NCI-H748 (cell line): Measurements from ENCODE around the gene SCN1A.
A peak's percentile ranks its signal among the peaks of the same experiment; 100 is the strongest.
"Not testable (repeated sequence)": the region's sequence is repeated elsewhere in the genome, so short reads cannot be mapped to it uniquely, and the experiment has no call there.

ENCODE experiments used
- DNase-seq: peaks from one replicate; lab custom pipeline; 2025; ENCODE audit not compliant: unreplicated experiment; lab: John Stamatoyannopoulos, UW

SCN1A gene

GRCh38 chr2:165989851-165990250 is 138.0 kb downstream of the SCN1A start:
- peak; percentile 62 for DNase-seq

GRCh38 chr2:165985120-165985519 is 142.7 kb downstream of the SCN1A start:
- no peak for DNase-seq

- not testable (repeated sequence) for DNase-seq
Observed at GRCh38 chr2:165972161-165972560, 155.7 kb downstream of the SCN1A start.

GRCh38 chr2:165970663-165971062 is 157.2 kb downstream of the SCN1A start:
- peak; percentile 16 for DNase-seq

GRCh38 chr2:165969227-165969626 is 158.6 kb downstream of the SCN1A start:
- no peak for DNase-seq

- no peak for DNase-seq
Observed at GRCh38 chr2:165967746-165968145, 160.1 kb downstream of the SCN1A start.

GRCh38 chr2:165961818-165962217 is 166.0 kb downstream of the SCN1A start:
- DNase-seq, result no peak

- no peak for DNase-seq
Observed at GRCh38 chr2:165959371-165959770, 168.4 kb downstream of the SCN1A start.

- DNase-seq, result no peak
Observed at GRCh38 chr2:165958313-165958960, 169.4 kb downstream of the SCN1A start.

GRCh38 chr2:165957030-165957675 is 170.7 kb downstream of the SCN1A start:
- DNase-seq, result no peak

- DNase-seq, result peak; percentile 98
Observed at GRCh38 chr2:165953655-165954606, 173.9 kb downstream of the SCN1A start, which contains the start of gene TTC21B. TTC21B (minus strand) TSS chr2:165953776; CDS start chr2:165953705, 71 bp downstream.

- peak; percentile 96 for DNase-seq
Observed at GRCh38 chr2:165953306-165953654, 174.5 kb downstream of the SCN1A start.

- DNase-seq, result peak; percentile 47
Observed at GRCh38 chr2:165952741-165953211, 175.0 kb downstream of the SCN1A start.

- no peak for DNase-seq
Observed at GRCh38 chr2:165952085-165952484, 175.7 kb downstream of the SCN1A start.

GRCh38 chr2:165950438-165950837 is 177.4 kb downstream of the SCN1A start:
- DNase-seq, result no peak

- DNase-seq, result no peak
Observed at GRCh38 chr2:165941827-165942226, 186.0 kb downstream of the SCN1A start.

GRCh38 chr2:165938237-165938636 is 189.6 kb downstream of the SCN1A start:
- no peak for DNase-seq
